Measurements from ENCODE around the gene PRKD1. TPM values are rescaled to one million over a fixed set of nuclear protein-coding genes. Genes with fewer than 3 reads are reported as not detected.

The PRKD1 gene
- total and polyA plus RNA-seq, 2 experiments from 2014 or later = 7.5 to 16.5 TPM

DNA sequence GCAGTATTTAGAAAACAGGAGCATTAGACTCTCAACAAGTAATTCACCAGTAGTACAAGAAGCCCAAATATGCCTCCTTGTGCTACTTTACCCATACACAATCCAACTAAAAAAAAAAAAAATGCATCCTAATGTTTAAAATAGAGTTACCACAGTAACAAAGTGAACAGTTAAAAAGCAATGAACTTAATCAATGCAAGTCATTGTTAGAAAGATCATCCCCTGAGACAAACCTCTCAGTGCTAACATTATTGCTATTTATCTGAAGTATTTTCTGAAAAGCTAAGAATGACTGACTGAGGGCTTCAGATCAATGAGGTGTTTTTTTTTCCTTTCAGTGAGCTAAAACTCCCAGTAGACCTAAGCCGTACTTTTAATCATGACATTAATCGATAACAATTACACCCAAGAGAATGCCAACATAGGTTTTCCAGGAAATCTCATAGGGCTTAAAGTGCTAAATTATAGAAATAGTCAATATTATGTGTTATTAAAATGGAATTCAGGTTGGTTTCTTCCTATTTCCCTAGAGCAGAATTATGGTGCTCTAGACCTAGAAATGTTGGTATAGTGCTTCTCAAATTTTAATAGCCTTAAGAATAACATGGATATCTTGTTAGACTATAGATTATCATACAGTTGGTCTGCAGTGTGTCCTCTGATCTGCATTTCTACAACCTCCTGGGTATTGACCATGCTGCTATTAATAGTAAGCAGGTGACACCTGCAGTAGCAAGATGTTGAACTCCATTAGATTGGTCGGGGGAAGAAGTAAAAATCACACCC is 123.0 kb downstream of the PRKD1 start:
- no peak overlapping the region for H3K4me2 ChIP-seq
- H4K20me1 ChIP-seq (ENCODE audit: insufficient read depth, poor library complexity, severe bottlenecking) = no peaks in the 10 kb centered on the region
- H3K9me2 ChIP-seq (replicated peaks; ENCODE audit: insufficient read depth) = no peaks in the 10 kb centered on the region
- 94% methylated on average over 3 of the region's 3 CpGs for WGBS (ENCODE audit: low lambda C conversion rate, missing lambda C conversion rate)
- no peak for DNase-seq (ENCODE audit: low spot score)
- peaks cover 5% of the 10 kb centered on the region for H3K4me1 ChIP-seq (ENCODE audit: insufficient read depth)
- no peak overlapping the region for H3K27ac ChIP-seq
- H3K27me3 ChIP-seq = no peaks in the 10 kb centered on the region
- H3K4me3 ChIP-seq = no peak overlapping the region
- no peak overlapping the region for H2AFZ ChIP-seq
- H3K79me2 ChIP-seq = peaks cover 3% of the 10 kb centered on the region
- H3K36me3 ChIP-seq (replicated peaks; ENCODE audit: insufficient read depth, low read depth) = no peaks in the 10 kb centered on the region
- no peaks in the 10 kb centered on the region for H3K9me3 ChIP-seq (ENCODE audit: low read depth)
- TF ChIP-seq EZH2 (IDR thresholded peaks at IDR 0.05; ENCODE audit: borderline replicate concordance) (no peak), EZH2phosphoT487 (IDR thresholded peaks at IDR 0.05; ENCODE audit: low read depth, severe bottlenecking, unreplicated experiment) (no peak)
- TF ChIP-seq, protein P1, sequence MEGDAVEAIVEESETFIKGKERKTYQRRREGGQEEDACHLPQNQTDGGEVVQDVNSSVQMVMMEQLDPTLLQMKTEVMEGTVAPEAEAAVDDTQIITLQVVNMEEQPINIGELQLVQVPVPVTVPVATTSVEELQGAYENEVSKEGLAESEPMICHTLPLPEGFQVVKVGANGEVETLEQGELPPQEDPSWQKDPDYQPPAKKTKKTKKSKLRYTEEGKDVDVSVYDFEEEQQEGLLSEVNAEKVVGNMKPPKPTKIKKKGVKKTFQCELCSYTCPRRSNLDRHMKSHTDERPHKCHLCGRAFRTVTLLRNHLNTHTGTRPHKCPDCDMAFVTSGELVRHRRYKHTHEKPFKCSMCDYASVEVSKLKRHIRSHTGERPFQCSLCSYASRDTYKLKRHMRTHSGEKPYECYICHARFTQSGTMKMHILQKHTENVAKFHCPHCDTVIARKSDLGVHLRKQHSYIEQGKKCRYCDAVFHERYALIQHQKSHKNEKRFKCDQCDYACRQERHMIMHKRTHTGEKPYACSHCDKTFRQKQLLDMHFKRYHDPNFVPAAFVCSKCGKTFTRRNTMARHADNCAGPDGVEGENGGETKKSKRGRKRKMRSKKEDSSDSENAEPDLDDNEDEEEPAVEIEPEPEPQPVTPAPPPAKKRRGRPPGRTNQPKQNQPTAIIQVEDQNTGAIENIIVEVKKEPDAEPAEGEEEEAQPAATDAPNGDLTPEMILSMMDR (IDR thresholded peaks at IDR 0.05; ENCODE audit: poor library complexity) = no peak

DNA sequence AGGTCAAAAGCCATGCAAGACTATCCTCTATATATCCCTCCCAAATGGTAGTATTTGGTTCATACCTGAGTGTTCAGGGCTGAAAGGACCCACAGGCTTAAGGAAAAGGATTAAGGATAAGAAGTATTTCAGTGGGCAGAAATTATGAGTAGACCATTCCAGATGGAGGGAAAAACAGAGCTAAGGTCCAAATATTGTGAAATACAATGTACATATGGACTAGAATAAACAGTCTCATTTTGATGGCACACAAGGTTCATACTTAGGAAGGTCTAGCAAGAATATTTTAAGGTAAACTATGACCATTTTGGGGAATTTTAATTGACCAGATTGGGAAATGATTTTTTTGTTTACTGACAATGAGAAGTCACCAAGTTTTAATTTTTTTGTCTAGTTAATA is 124.6 kb downstream of the PRKD1 start:
- H3K36me3 ChIP-seq (replicated peaks; ENCODE audit: insufficient read depth, low read depth) = no peaks in the 10 kb centered on the region
- H3K4me2 ChIP-seq = no peak overlapping the region
- peaks cover 3% of the 10 kb centered on the region for H3K79me2 ChIP-seq
- H3K4me3 ChIP-seq = no peak overlapping the region
- H3K9me3 ChIP-seq (ENCODE audit: low read depth) = no peaks in the 10 kb centered on the region
- no peak overlapping the region for H3K27ac ChIP-seq
- TF ChIP-seq EZH2 (IDR thresholded peaks at IDR 0.05; ENCODE audit: borderline replicate concordance) = no peak
- TF ChIP-seq, protein P1 (IDR thresholded peaks at IDR 0.05; ENCODE audit: poor library complexity) = no peak
- no peaks in the 10 kb centered on the region for H3K9me2 ChIP-seq (replicated peaks; ENCODE audit: insufficient read depth)
- no peak for DNase-seq (ENCODE audit: low spot score)
- no peaks in the 10 kb centered on the region for H4K20me1 ChIP-seq (ENCODE audit: insufficient read depth, poor library complexity, severe bottlenecking)
- H2AFZ ChIP-seq = no peak overlapping the region
- H3K27me3 ChIP-seq = no peaks in the 10 kb centered on the region
- peaks cover 5% of the 10 kb centered on the region for H3K4me1 ChIP-seq (ENCODE audit: insufficient read depth)

DNA sequence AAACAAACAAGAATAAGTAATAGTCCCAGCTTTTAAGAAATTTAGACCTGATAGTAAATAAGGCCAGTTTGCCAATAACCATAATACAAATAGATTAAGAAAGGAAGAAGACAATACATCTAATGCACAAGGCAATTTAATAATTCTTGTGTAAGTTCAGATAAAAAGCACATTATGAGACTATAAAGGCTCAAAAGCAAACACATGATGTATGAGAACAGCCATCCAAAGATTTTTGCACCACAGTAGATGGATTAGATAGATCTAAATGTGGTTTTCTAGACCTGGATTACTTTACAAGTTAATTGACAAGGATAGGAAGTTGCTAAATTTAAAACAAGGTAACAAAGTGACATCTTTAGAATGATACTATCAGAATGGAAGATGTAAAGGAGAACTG is 125.4 kb downstream of the PRKD1 start:
- Histone ChIP-seq H3K9me2 (replicated peaks; ENCODE audit: insufficient read depth) (no peaks in the 10 kb centered on the region), H3K4me3 (no peak overlapping the region), H4K20me1 (ENCODE audit: insufficient read depth, poor library complexity, severe bottlenecking) (no peaks in the 10 kb centered on the region), H3K79me2 (peaks cover 3% of the 10 kb centered on the region), H3K4me1 (ENCODE audit: insufficient read depth) (peaks cover 5% of the 10 kb centered on the region), H3K27me3 (no peaks in the 10 kb centered on the region), H3K4me2 (no peak overlapping the region), H3K36me3 (replicated peaks; ENCODE audit: insufficient read depth, low read depth) (no peaks in the 10 kb centered on the region), H3K9me3 (ENCODE audit: low read depth) (no peaks in the 10 kb centered on the region), H2AFZ (no peak overlapping the region), H3K27ac (no peak overlapping the region)
- TF ChIP-seq, protein P1 (IDR thresholded peaks at IDR 0.05; ENCODE audit: poor library complexity) = no peak
- TF ChIP-seq EZH2 (IDR thresholded peaks at IDR 0.05; ENCODE audit: borderline replicate concordance) (no peak), EZH2phosphoT487 (IDR thresholded peaks at IDR 0.05; ENCODE audit: low read depth, severe bottlenecking, unreplicated experiment) (no peak)
- DNase-seq (ENCODE audit: low spot score) = no peak

DNA sequence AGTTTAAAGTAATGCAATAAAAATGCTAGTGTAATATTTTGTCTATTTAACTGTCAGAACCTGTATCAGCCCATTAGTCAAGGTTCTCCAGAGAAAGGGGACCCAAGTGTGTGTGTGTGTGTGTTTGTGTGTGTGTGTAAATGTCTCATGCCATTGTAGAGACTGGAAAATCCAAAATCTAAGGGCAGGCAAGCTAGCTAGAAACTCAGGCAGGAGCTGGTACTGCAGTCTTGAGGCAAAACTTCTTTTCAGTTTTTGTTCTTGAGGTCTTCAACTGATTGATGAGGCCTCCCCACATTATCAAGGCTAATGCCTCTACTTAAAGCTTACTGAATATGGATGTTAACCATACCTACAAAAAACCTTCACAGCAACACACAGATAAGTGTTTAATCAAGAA is 126.7 kb downstream of the PRKD1 start:
- peaks cover 3% of the 10 kb centered on the region for H3K79me2 ChIP-seq

More for the DNA sequence above, 126.7 kb downstream of the PRKD1 start:
- H3K9me3 ChIP-seq (ENCODE audit: low read depth) = no peaks in the 10 kb centered on the region
- H3K27me3 ChIP-seq = no peaks in the 10 kb centered on the region
- no peak overlapping the region for H2AFZ ChIP-seq
- peaks cover 3% of the 10 kb centered on the region for H3K4me1 ChIP-seq (ENCODE audit: insufficient read depth)
- no peak for DNase-seq (ENCODE audit: low spot score)
- no peak overlapping the region for H3K4me3 ChIP-seq
- no peaks in the 10 kb centered on the region for H3K36me3 ChIP-seq (replicated peaks; ENCODE audit: insufficient read depth, low read depth)
- no peak for TF ChIP-seq EZH2 (IDR thresholded peaks at IDR 0.05; ENCODE audit: borderline replicate concordance)
- TF ChIP-seq EZH2phosphoT487 (IDR thresholded peaks at IDR 0.05; ENCODE audit: low read depth, severe bottlenecking, unreplicated experiment) = no peak
- TF ChIP-seq, protein P1 (IDR thresholded peaks at IDR 0.05; ENCODE audit: poor library complexity) = no peak
- no peak overlapping the region for H3K4me2 ChIP-seq
- no peaks in the 10 kb centered on the region for H4K20me1 ChIP-seq (ENCODE audit: insufficient read depth, poor library complexity, severe bottlenecking)
- H3K27ac ChIP-seq = no peak overlapping the region
- H3K9me2 ChIP-seq (replicated peaks; ENCODE audit: insufficient read depth) = no peaks in the 10 kb centered on the region

All from hepatocyte (in vitro differentiated cells).